Heart right ventricle (tissue), 16 donors: ENCODE data around the gene DDX5. TPM values are rescaled to one million over a fixed set of nuclear protein-coding genes. Genes with fewer than 3 reads are reported as not detected.

Experiments
- ATAC-seq, 8 donors: fragments of 200-7000 bp; cut with Tn5 transposase; one replicate each; pipeline ENCODE4 v1.9.1; 2020; ENCODE audit warnings: mild to moderate bottlenecking in 8 of 8, moderate library complexity in 8 of 8, moderate number of reproducible peaks in 1 of 8
- DNase-seq, 2 donors: peaks; one replicate each; pipeline ENCODE4 v3.0.0-alpha.2; 2020
- H3K27ac ChIP-seq, 10 donors: fragments of 200-600 bp; sonication (generic) in 2 of 10; one replicate each; pipeline versions ENCODE4 v1.5.0 to v1.8.0; 2020 to 2022; ENCODE audit warnings: mild to moderate bottlenecking in 3 of 10
- H3K27me3 ChIP-seq, 7 donors: fragments of 200-600 bp; one replicate each; pipeline ENCODE4 v1.8.0; 2021 to 2022; ENCODE audit warnings: mild to moderate bottlenecking in 2 of 7
- H3K36me3 ChIP-seq, 9 donors: fragments of 200-600 bp; sonication (generic) in 1 of 9; one replicate each; pipeline versions ENCODE4 v1.5.0 to v1.8.0; 2020 to 2022; ENCODE audit warnings: mild to moderate bottlenecking in 2 of 9
- H3K4me1 ChIP-seq, 9 donors: fragments of 200-600 bp; sonication (generic) in 1 of 9; one replicate each; pipeline versions ENCODE4 v1.5.0 to v1.8.0; 2020 to 2022; ENCODE audit warnings: mild to moderate bottlenecking in 4 of 9
- H3K4me3 ChIP-seq, 10 donors: fragments of 200-600 bp; sonication (generic) in 2 of 10; one replicate each; pipeline versions ENCODE4 v1.5.0 to v1.8.0; 2020 to 2022; ENCODE audit warnings: mild to moderate bottlenecking in 7 of 10, moderate library complexity in 2 of 10
- H3K9me3 ChIP-seq, 11 donors: fragments of 200-600 bp in 10 of 11; sonication (generic) in 2 of 11; one replicate each; pipeline versions ENCODE4 v1.5.0 to v1.8.0; 2013 to 2022; ENCODE audit warnings: mild to moderate bottlenecking in 2 of 11, control low read depth in 1 of 11, moderate library complexity in 1 of 11
- CTCF ChIP-seq, 9 donors: fragments of 200-600 bp; sonication (generic) in 2 of 9; IDR thresholded peaks; one replicate each; pipeline versions ENCODE4 v1.5.0 to v1.8.0; 2021 to 2022; ENCODE audit warnings: antibody characterized with exemption in 9 of 9, mild to moderate bottlenecking in 5 of 9, moderate library complexity in 1 of 9
- WGBS, 2 donors: extraction: QIAGEN DNeasy Blood & Tissue Kit; methylation state at CpG; one replicate each; pipeline ENCODE4 v1.1.7; 2013; ENCODE audit warnings: inconsistent platforms in 1 of 2; 5-methylcytosine and 5-hydroxymethylcytosine counted together
- intact Hi-C, 10 donors: fragments of 100-400 bp; cut with DNase I; formaldehyde crosslinking; loops; one replicate each; pipeline versions ENCODE4 v1.11.1 to v1.14.2; 2022
- long read RNA-seq, 3 donors: library from polyadenylated mRNA; unstranded; transcript quantifications; one replicate each; pipeline ENCODE4 v2.0.0, GENCODE V29; 2020 to 2021
- polyA plus RNA-seq, 2 donors: library from polyadenylated mRNA; stranded (reverse); fragments of 200-250 nt; gene quantifications; one replicate each; pipeline ENCODE4 v1.2.3, GENCODE V29; 2013
- total RNA-seq, 10 donors: library from RNA; stranded (reverse); fragmentation: NEBNext Ultra II Directional in 3 of 10; extraction: Animal tissue kit (Norgen Biotek cat#: 25700) in 3 of 10; gene quantifications; one replicate each; pipeline versions ENCODE4 v1.2.1 to v1.2.4, GENCODE V29; 2021 to 2023
- donor health status: Arrhythmogenic right ventricular cardiomyopathy.
- donor health status: ischemic (EF 13 %, LVEDD 7.1; RV severe dilation, severe dysfunction).
- donor health status: healthy with polysubstance abuse.
- donor health status: DM: no; HTN: yes; CAD: no.
- donor health status: DM: no; HTN: no; CAD: no.
- donor health status: ischemic (EF 25% LVEDD 6.9; RV normal size, moderate dysfunction).
- donor health status: ischemic (EF 25% LVEDD 5.7; RV mildly dilated, moderate dysfunction).
- donor health status: healthy.
- donor health status: DM: yes; HTN: yes; CAD: no.
- donor health status: Ischemic cardiomyopathy.
- donor health status: ischemic (EF 35%, LVEDD 5.7; RV mildly dilated, moderate dysfunction).
- donor health status: nonischemic (EF 11% LVEDD 7.7; RV severe dilation, severe dysfunction).
- donor health status: DM: yes; HTN: yes; CAD: no.
- donor health status: PGD.
- donor health status: ischemic (EF 29% LVEDD 5.4; RV normal size, mild dysfunction).
- donor health status: nonischemic (EF 23%, LVEDD 6.1; RV moderate dilation, normal function).

Gene DDX5
- 100 to 1,000 TPM; 301 to 474 (median 349) TPM for total RNA-seq
- 100 to 1,000 TPM; 215 to 456 TPM for polyA plus RNA-seq
- long read RNA-seq, donor 1, transcript DDX5-201 (13 exons, 2,554 nt), result major isoform, 197 of 269 reads
- long read RNA-seq, donor 1, transcript DDX5-215 (12 exons, 3,558 nt), result minor isoform, 28 of 269 reads
- long read RNA-seq, donor 1, partial matches to known transcripts, result 25 of 269 reads
- long read RNA-seq, donor 1, other reads (novel, unspliced or antisense), result 17 of 269 reads
- long read RNA-seq, donor 2, transcript DDX5-201 (13 exons, 2,554 nt), result major isoform, 232 of 308 reads
- long read RNA-seq, donor 2, transcript DDX5-215 (12 exons, 3,558 nt), result minor isoform, 15 of 308 reads
- long read RNA-seq, donor 2, partial matches to known transcripts, result 37 of 308 reads
- long read RNA-seq, donor 2, other reads (novel, unspliced or antisense), result 24 of 308 reads
- long read RNA-seq, donor 3, transcript DDX5-201 (13 exons, 2,554 nt), result major isoform, 433 of 605 reads
- long read RNA-seq, donor 3, partial matches to known transcripts, result 117 of 605 reads
- long read RNA-seq, donor 3, other reads (novel, unspliced or antisense), result 50 of 605 reads

GRCh38 chr17:64506201-64506575, at the start of gene DDX5:
TSS of gene DDX5 (minus strand) at chr17:64506289. CDS start at chr17:64506119, 170 bp downstream.
- Histone ChIP-seq H3K4me3 (peak within 1 kb of the TSS; percentile 72 to 99 (median 91)), H3K27me3 (no peaks in the 10 kb centered on the region), H3K36me3 (peaks cover 0 to 65% (median 45%) of the 10 kb centered on the region in 9 donors), H3K4me1 (peaks cover 8 to 67% (median 58%) of the 10 kb centered on the region in 9 donors), H3K9me3 (no peaks in the 10 kb centered on the region), H3K27ac (peak within 1 kb of the TSS; percentile 86 to 100 (median 99))
- TF ChIP-seq CTCF (IDR thresholded peaks at IDR 0.05), result no peak
- WGBS, 2 donors, result 0 to 1% methylated on average over 31 of the region's 31 CpGs
- intact Hi-C loops, result loop anchor here in 4 of 10 donors (1.0 to 10.0 kb wide), 3 partner anchors 9 to 681 kb away; partner anchors contain the start of genes FTSJ3 (in 1 of the 4), POLG2 (in 1 of the 4) and PSMC5 (in 1 of the 4)
- peak; percentile 97 to 98 for DNase-seq
- peak; percentile 82 to 92 (median 88) for ATAC-seq

- 87 to 90% methylated on average over 4 of the region's 4 CpGs for WGBS, 2 donors
- no peak overlapping the region for H3K4me3 ChIP-seq
- DNase-seq (no peak), ATAC-seq (no peak)
- H3K36me3 ChIP-seq, result peaks cover 0 to 100% (median 20%) of the 10 kb centered on the region in 9 donors
- intact Hi-C loops, result no loop called here
- no peaks in the 10 kb centered on the region for H3K9me3 ChIP-seq
- no peak overlapping the region for H3K27ac ChIP-seq
- H3K4me1 ChIP-seq, result no peaks in the 10 kb centered on the region
- H3K27me3 ChIP-seq, result no peaks in the 10 kb centered on the region
- no peak for TF ChIP-seq CTCF (IDR thresholded peaks at IDR 0.05)
Measured at GRCh38 chr17:64555281-64555680, 49.2 kb upstream of the DDX5 start.

- no peak for ATAC-seq
- Histone ChIP-seq H3K9me3 (no peaks in the 10 kb centered on the region), H3K4me1 (no peaks in the 10 kb centered on the region), H3K4me3 (no peak overlapping the region), H3K27ac (no peak overlapping the region), H3K27me3 (no peaks in the 10 kb centered on the region), H3K36me3 (peaks cover 0 to 100% (median 21%) of the 10 kb centered on the region in 9 donors)
- no peak for TF ChIP-seq CTCF (IDR thresholded peaks at IDR 0.05)
- intact Hi-C loops, result no loop called here
- no peak for DNase-seq
Measured at GRCh38 chr17:64554028-64554637, 48.0 kb upstream of the DDX5 start.

DNA sequence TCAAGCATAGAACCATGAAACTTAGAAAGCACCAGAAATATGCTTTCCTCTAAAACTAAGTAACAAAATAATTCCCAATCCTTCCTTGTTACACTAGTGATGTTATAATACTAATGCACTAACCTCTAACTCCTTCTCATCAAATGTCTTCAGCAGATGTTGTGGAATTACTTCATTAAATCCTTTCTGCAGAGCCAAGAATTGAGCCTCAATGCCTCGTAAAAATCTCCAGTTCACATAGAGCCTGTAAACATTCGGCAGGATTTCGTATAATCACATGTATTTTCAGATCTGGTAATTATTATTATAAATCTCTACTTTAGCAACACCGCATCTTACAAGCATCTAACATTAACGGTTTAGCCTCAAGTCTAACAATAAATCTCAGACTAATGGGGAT, 45.4 kb upstream of the DDX5 start:
- no peak for TF ChIP-seq CTCF (IDR thresholded peaks at IDR 0.05)
- no peak overlapping the region for H3K27ac ChIP-seq
- peaks cover 0 to 100% (median 29%) of the 10 kb centered on the region in 9 donors for H3K36me3 ChIP-seq
- H3K4me1 ChIP-seq, result no peaks in the 10 kb centered on the region
- 86 to 91% methylated on average over 5 of the region's 5 CpGs for WGBS, 2 donors
- DNase-seq (no peak), ATAC-seq (no peak)
- intact Hi-C loops, result no loop called here
- no peaks in the 10 kb centered on the region for H3K9me3 ChIP-seq
- H3K4me3 ChIP-seq, result no peak overlapping the region
- H3K27me3 ChIP-seq, result no peaks in the 10 kb centered on the region
